ENCODE measurements around the gene POU2F3.

DNA sequence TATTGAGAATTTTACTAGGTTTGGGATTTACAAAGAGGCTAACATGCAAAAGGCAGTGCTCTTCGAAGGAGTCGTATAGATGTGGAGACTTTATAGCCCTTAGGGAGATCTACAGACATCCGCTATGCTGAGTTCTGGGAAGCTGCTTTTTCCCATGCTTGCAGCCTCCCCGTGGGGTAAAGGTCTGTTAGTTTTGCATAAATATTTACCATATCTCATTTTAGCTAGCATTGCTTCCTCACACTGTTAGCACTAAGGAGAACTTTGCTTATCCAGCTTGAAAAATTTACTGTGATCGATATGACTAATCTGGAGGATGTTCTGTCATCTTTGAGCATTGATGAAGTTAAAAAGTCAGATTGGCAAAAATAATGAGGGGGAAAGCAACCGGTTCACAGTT, 114.8 kb downstream of the POU2F3 start:
- TF ChIP-seq POLR2AphosphoS5 (IDR thresholded peaks at IDR 0.05) (no peak), POLR2A (IDR thresholded peaks at IDR 0.05) (no peak)
- TF ChIP-seq, protein P1, sequence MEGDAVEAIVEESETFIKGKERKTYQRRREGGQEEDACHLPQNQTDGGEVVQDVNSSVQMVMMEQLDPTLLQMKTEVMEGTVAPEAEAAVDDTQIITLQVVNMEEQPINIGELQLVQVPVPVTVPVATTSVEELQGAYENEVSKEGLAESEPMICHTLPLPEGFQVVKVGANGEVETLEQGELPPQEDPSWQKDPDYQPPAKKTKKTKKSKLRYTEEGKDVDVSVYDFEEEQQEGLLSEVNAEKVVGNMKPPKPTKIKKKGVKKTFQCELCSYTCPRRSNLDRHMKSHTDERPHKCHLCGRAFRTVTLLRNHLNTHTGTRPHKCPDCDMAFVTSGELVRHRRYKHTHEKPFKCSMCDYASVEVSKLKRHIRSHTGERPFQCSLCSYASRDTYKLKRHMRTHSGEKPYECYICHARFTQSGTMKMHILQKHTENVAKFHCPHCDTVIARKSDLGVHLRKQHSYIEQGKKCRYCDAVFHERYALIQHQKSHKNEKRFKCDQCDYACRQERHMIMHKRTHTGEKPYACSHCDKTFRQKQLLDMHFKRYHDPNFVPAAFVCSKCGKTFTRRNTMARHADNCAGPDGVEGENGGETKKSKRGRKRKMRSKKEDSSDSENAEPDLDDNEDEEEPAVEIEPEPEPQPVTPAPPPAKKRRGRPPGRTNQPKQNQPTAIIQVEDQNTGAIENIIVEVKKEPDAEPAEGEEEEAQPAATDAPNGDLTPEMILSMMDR (IDR thresholded peaks at IDR 0.05), result no peak
